Left ventricle myocardium inferior (tissue), 1 donor: ENCODE results near the gene NLRC4. TPM values are rescaled to one million over a fixed set of nuclear protein-coding genes. Genes with fewer than 3 reads are reported as not detected.
A peak's percentile ranks its signal among the peaks of the same experiment; 100 is the strongest.
"Not testable (repeated sequence)": the region's sequence is repeated elsewhere in the genome, so short reads cannot be mapped to it uniquely, and the experiment has no call there.

Source experiments
- DNase-seq: peaks from one replicate; pipeline ENCODE4 v3.0.0-alpha.2; 2020
- H3K27ac ChIP-seq: fragments of 200-600 bp; replicated peaks from 2 replicates; pipeline ENCODE4 v1.8.0; 2021
- H3K27me3 ChIP-seq: fragments of 200-600 bp; 2 replicates; pipeline ENCODE4 v1.8.0; 2021; ENCODE audit warnings: low read depth
- H3K36me3 ChIP-seq: fragments of 200-600 bp; 2 replicates; pipeline ENCODE4 v1.8.0; 2021
- H3K4me1 ChIP-seq: fragments of 200-600 bp; 2 replicates; pipeline ENCODE4 v1.8.0; 2021
- H3K4me3 ChIP-seq: fragments of 200-600 bp; 2 replicates; pipeline ENCODE4 v1.8.0; 2021; ENCODE audit warnings: mild to moderate bottlenecking, moderate library complexity
- H3K9me3 ChIP-seq: fragments of 200-600 bp; replicated peaks from 2 replicates; pipeline ENCODE4 v1.8.0; 2021
- intact Hi-C: fragments of 100-400 bp; cut with micrococcal nuclease; formaldehyde crosslinking; loops from one replicate; pipeline ENCODE4 v1.11.0; 2022
- total RNA-seq: library from RNA; stranded (reverse); fragmentation: NEBNext Ultra II Directional; extraction: Animal tissue kit (Norgen Biotek cat#: 25700); gene quantifications from one replicate; pipeline ENCODE4 v1.2.1, GENCODE V29; 2021
- TF ChIP-seq, protein P1 (sequence below): fragments of 200-600 bp; IDR thresholded peaks from 2 replicates; pipeline ENCODE4 v1.8.0; 2021; ENCODE audit warnings: antibody characterized with exemption, mild to moderate bottlenecking, borderline replicate concordance
- donor health status: DM: no; HTN: yes; CAD: no; lungs with severe emphysema.

NLRC4 gene
- total RNA-seq, 1 donor from 2014 or later: 0.96 TPM

DNA sequence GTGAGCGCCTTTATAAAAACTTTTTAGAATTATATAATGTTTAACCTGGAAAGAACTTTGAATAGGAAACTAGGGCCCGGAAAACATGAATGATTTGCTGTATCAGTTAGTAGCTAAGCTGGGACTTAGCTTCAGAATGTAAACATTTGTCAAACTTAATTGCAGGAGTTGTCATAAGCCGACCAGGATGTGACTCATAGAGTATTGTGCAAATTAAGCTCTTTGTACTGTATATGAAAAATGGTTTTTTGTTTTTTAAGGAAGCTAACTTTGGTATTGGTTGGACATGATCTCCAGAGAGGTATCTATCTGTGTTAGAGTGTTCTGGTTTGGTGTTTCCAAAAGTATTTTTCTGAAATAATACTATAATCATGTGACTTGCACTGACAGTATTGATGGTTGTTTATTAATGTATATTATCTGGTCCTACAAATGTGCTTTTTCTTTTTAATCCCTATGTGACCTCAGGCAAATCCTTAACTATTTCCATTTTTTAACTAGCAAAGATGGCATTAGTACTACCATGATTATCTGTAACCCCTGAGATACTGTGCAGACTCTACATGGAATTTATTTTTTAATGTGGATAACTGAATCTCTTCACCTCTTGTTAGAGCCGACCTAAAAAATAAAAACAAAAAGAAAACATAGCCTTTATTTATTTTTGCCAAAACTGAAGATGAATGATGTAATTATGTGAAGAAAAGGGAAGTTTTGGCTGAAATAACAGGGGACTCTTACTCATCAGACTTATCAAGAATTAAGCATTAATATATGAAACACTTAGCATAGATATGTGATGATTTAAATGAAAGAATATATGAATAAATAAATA, 24.7 kb upstream of the NLRC4 start:
- intact Hi-C loops: no loop called here
- peak overlapping the region; percentile 53 for H3K27ac ChIP-seq

DNA sequence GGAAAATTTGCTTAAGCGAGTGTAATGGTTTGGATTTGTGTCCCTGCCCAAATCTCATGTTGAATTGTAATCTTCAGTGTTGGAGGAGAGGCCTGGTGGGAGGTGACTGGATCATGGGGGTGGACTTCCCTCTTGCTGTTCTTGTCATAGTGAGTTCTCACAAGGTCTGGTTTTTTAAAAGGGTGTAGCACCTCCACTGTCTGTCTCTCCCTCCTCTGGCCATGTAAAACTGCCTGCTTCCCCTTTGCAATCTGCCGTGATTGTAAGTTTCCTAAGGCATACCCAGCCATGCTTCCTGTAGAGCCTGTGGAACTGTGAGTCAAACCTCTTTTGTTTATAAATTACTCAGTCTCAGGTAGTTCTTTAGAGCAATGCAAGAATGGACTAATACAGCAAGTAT, 19.6 kb upstream of the NLRC4 start:
- Histone ChIP-seq H3K36me3 (peaks cover 43% of the 10 kb centered on the region), H3K4me3 (no peak overlapping the region), H3K9me3 (no peaks in the 10 kb centered on the region), H3K27ac (peak overlapping the region; percentile 46), H3K4me1 (peaks cover 92% of the 10 kb centered on the region), H3K27me3 (no peaks in the 10 kb centered on the region)
- no peak for DNase-seq
- intact Hi-C loops: no loop called here
- TF ChIP-seq, protein P1, sequence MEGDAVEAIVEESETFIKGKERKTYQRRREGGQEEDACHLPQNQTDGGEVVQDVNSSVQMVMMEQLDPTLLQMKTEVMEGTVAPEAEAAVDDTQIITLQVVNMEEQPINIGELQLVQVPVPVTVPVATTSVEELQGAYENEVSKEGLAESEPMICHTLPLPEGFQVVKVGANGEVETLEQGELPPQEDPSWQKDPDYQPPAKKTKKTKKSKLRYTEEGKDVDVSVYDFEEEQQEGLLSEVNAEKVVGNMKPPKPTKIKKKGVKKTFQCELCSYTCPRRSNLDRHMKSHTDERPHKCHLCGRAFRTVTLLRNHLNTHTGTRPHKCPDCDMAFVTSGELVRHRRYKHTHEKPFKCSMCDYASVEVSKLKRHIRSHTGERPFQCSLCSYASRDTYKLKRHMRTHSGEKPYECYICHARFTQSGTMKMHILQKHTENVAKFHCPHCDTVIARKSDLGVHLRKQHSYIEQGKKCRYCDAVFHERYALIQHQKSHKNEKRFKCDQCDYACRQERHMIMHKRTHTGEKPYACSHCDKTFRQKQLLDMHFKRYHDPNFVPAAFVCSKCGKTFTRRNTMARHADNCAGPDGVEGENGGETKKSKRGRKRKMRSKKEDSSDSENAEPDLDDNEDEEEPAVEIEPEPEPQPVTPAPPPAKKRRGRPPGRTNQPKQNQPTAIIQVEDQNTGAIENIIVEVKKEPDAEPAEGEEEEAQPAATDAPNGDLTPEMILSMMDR: no peak

More for the DNA sequence above, 24.7 kb upstream of the NLRC4 start:
- no peaks in the 10 kb centered on the region for H3K27me3 ChIP-seq
- H3K4me3 ChIP-seq: no peak overlapping the region
- TF ChIP-seq, protein P1: no peak
- no peaks in the 10 kb centered on the region for H3K9me3 ChIP-seq
- peaks cover 33% of the 10 kb centered on the region for H3K36me3 ChIP-seq
- peaks cover 76% of the 10 kb centered on the region for H3K4me1 ChIP-seq
- DNase-seq: no peak

DNA sequence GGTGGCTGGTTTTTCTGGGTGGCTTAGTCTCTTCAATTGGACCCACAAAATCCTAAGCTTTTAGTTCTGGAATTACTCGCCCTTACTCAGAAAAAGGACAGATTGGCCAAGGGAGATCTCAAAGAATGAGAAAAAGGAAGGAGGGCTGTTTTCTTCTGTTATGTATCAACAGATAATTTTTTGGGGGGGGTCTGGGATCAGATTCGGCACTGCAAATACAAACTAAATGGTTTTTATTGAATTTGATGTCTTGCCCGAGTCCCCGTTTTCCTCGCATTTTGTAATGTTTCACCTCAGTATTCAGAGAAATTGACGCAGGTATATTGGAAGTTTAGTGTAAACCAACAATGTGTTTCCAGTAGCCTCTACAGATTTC, 13.8 kb upstream of the NLRC4 start:
- Histone ChIP-seq H3K27ac (peak overlapping the region; percentile 90), H3K27me3 (no peaks in the 10 kb centered on the region), H3K4me3 (peak overlapping the region; percentile 97), H3K36me3 (peaks cover 28% of the 10 kb centered on the region), H3K9me3 (no peaks in the 10 kb centered on the region), H3K4me1 (peaks cover 66% of the 10 kb centered on the region)
- intact Hi-C loops: no loop called here
- TF ChIP-seq, protein P1: no peak
- DNase-seq: no peak

DNA sequence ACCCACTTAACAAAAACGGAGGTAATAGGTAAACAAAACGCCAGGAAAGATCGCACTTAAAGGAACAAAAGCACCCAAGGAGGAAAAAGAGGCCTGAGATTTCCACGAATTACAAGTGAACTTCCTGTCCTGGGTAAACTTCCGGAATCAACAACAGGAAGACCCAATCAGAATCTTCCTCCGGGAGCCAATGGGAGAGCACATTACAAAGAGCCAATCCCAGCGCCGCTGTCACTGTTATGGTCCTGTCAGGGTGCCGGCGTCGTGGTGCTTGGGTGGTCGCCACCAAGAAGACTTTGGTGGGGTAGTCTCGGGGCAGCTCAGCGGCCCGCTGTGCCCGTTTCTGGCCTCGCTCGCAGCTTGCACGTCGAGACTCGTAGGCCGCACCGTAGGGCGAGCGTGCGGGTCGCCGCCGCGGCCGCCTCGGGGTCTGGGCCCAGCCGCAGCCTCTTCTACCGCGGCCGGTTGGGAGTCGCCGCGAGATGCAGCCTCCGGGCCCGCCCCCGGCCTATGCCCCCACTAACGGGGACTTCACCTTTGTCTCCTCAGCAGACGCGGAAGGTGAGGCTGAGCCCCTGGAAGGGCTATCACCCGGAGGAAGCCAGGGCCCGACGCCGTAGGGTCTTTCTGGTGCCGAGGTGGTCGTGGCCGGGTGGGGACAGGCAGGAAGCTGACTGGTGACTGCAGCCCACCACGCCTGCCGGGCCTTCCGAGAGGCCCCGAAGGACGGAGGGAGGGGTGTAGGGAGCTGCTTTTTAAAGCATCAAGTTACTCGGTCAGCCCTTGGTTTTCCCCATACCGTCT, 13.2 kb upstream of the NLRC4 start, which contains the start of gene YIPF4:
Gene YIPF4, plus strand, starts transcription at position 231 of the 804 bp plus-strand sequence. Its CDS starts 252 bp downstream, at position 483.
- H3K9me3 ChIP-seq: no peaks in the 10 kb centered on the region
- TF ChIP-seq, protein P1: no peak
- H3K27ac ChIP-seq: peak within 1 kb of the TSS; percentile 90
- H3K27me3 ChIP-seq: no peaks in the 10 kb centered on the region
- intact Hi-C loops: no loop called here
- peak within 1 kb of the TSS; percentile 97 for H3K4me3 ChIP-seq
- H3K4me1 ChIP-seq: peaks cover 60% of the 10 kb centered on the region
- peak; percentile 88 for DNase-seq
- peaks cover 22% of the 10 kb centered on the region for H3K36me3 ChIP-seq

DNA sequence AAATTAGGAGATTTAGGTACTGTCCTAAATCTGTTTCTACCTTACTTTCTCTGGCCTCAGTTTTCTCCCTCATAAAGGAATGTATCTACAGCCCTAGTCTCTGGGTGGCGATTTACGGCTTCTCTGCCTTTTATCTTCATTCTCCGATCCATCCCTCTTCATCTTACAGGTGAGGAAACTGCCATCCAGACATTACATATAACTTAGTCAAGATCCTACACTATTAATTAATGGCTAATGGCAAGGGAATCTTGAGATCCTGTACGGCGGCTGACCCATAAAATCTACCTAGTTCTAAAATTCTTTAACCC, 12.6 kb upstream of the NLRC4 start:
- TF ChIP-seq, protein P1: no peak
- H3K9me3 ChIP-seq: no peaks in the 10 kb centered on the region
- peak overlapping the region; percentile 90 for H3K27ac ChIP-seq
- DNase-seq: no peak
- peak overlapping the region; percentile 97 for H3K4me3 ChIP-seq
- peaks cover 17% of the 10 kb centered on the region for H3K36me3 ChIP-seq
- H3K4me1 ChIP-seq: peaks cover 54% of the 10 kb centered on the region
- no peaks in the 10 kb centered on the region for H3K27me3 ChIP-seq
- intact Hi-C loops: no loop called here

DNA sequence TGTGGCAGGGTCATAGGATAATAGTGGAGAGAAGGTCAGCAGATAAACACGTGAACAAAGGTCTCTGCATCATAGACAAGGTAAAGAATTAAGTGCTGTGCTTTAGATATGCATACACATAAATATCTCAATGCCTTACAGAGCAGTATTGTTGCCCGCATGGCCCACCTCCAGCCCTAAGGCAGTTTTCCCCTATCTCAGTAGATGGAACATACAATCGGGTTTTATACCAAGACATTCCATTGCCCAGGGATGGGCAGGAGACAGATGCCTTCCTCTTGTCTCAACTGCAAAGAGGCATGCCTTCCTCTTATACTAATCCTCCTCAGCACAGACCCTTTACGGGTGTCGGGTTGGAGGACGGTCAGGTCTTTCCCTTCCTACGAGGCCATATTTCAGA, 11.1 kb upstream of the NLRC4 start:
- peaks cover 39% of the 10 kb centered on the region for H3K4me1 ChIP-seq
- DNase-seq, H3K27ac ChIP-seq, H3K4me3 ChIP-seq, intact Hi-C loops, H3K9me3 ChIP-seq, H3K27me3 ChIP-seq, H3K36me3 ChIP-seq: not testable (repeated sequence)
